Measurements from ENCODE around the gene SMC6. TPM values are rescaled to one million over a fixed set of nuclear protein-coding genes. Genes with fewer than 3 reads are reported as not detected.

SMC6 gene
- total RNA-seq, 1 donor from 2014 or later, result 36.6 TPM

DNA sequence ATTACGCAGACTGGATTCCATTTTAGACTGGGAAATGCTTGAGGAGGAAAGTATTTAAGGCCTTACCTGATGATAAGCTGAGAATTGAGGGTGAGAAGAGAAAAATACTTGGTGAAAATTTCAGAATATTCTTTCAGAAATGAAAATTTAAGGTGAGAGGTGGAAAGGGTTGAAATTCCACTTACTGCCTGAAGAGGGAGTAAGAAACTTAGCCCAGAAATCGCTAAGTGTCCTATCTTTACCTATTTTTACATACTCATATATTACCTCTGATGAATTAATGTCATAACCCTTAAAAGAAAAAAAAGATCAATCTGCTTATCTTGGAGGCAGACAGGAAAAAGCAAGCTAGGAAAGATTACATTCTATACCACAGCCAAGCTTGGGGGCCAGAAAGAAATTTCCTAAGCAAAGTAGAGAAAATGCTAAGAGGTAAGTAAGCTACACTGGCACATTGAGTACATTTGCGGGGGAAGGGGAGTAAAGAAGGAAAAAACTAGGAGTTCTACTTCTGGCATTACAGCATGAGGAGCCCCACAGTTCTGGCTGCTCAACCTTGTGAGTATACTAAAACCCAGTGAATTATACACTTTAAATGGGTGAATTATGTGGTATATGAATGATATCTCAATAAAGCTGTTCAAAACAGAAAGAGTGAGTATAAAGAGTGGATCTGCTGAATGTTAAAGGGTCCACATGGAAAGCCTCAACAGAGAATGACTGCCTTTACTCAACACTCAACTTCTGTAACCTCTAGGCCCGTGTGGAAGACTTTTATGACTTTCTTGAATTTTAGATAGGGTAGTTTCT lies 33.8 kb downstream of the SMC6 start:
- intact Hi-C loops (cut with micrococcal nuclease), result loop anchor here (1.0 kb wide), 5 partner anchors 34 to 659 kb away; partner anchors contain the start of gene SMC6

DNA sequence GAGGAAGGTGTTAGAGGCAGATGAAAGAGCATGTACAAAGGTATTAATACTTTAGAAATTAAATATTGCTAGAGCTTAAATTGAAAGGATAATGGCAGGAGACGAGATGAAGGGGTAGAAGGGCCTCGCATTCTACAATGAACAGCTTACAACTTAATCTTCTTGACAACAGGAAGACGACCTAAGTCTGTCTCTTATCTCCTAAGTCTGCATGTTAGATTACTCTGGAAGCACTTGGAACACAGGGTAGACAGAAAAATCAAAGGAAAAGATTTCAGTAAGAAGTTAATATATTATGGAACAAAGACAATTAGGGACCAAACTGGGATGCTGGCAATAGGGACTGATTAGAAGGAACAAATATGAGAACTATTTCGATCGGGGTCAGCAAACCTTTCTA lies 34.9 kb downstream of the SMC6 start:
- intact Hi-C loops (cut with micrococcal nuclease), result loop anchor here (1.0 kb wide), 5 partner anchors 35 to 660 kb away; partner anchors contain the start of gene SMC6

DNA sequence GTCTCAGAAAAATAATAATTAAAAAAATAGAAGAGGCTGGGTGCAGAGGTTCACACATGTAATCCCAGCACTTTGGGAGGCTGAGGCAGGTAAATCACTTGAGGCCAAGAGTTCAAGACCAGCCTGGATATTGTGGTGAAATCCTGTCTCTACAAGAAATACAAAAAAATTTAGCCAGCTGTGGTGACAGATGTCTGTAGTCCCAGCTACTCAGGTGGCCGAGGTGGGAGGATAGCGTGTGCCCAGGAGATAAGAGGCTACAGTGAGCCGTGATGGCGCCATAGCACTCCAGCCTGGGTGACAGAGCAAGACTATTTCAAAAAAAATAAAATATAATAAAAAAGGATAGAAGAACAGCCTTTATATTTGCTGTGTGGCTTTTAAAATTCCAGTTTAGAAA lies 35.9 kb downstream of the SMC6 start:
- intact Hi-C loops (cut with micrococcal nuclease), result no loop called here

DNA sequence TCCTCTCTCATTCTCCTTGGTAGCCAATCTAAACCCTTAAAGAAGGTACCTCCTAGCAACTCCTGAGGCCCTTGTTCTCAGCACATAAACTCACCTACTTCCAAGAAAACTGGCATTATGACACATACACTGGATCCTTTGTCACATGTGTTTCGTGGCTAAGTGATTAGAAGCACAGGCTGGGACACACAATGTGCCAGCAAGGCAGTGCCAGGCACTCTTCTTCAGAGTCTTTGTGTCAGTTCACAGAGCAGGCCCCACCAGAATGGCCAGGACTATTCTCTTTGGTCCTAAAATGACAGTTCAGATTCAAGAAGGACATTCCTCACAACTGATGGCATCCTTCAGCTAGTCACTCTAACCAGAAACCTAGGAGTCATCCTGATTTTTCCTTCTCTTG lies 40.3 kb downstream of the SMC6 start:
- intact Hi-C loops (cut with micrococcal nuclease), result no loop called here

DNA sequence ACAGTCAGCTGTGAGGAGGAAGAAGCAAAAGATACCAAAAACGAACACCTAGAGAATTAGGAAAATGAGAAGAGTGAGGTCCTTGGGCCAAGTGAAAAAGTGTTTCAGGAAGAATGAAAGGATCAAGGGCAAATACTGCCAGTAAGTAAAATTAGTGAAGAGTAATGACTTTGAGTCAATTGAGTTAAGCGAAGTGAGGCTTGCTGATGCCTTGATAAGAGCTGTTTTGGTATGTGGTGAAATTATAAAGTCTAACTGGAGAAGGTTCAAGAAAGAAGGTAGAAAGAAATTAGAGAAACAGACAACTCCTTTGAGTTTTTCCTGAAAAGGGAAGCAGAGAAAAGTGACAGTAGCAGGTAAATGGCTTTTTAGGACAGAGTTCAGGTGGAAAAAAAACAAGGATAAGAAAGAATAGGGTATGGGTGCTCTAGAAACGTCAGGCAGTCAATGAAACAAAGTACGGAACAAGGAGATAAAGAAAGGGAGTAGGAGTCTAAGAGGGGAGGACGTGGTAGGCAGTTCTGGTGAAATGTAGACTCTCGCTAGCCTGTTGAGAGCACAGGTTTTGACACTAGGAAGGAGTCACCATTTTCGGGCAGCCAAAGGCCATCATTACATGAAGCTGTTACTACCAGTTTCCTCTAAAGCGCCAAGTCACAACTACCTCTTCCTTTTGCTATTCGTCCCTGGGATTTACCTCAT lies 42.9 kb downstream of the SMC6 start:
- intact Hi-C loops (cut with micrococcal nuclease), result no loop called here

DNA sequence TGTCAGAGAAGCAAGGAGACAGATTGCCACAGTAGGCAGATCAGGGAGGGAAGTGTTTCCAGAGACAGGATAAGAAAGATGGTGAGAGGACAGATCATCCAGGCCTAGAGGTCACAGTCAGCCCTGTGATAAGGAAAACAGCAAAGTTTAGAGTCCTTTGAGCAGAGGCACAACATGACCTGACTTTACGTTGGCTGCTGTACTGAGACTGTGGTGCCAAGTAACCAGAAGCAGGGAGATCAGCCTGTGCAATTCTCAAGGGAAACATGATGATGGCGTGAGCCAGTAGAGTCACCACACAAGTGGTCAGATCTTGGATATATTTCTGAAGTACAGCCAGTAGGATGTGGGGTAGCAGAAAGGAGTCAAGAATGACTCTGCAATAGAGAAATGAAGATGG lies 43.7 kb downstream of the SMC6 start:
- intact Hi-C loops (cut with micrococcal nuclease), result no loop called here

DNA sequence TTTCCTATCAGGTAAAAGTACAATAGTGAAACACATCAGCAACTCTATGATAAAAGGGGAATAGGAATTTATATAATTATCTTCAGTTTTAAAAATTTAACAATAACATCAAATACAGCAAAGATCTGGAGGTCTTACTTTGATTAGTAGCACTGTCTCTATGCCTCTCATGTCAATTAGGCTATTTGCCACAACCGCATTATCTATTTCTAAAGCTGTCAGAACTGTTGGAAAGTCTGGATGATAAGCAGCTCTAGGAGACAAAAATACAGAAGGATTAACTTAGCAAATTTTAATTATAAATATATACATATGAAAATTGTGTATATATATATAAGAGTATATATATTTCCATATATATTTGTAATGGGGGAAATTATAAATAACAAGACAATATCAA lies 45.1 kb downstream of the SMC6 start:
- intact Hi-C loops (cut with micrococcal nuclease), result no loop called here

DNA sequence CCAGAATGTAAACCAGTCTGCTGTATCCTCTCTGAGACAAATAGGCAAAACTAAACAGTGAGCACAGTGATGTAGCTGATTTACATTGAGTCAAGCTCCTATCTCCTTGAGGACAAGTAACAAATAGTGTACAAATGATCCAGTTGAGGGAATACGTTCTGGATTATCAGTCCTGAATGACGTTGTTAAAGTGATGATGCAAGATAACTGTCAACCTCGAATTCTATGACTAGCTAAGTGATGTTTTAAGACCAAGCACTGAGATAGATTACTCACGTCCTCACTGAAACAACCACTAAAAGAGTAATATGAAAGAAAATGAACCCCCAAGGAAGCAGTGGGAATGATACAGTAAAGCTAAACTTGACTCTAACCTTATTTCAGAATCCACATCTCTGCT lies 46.8 kb downstream of the SMC6 start:
- intact Hi-C loops (cut with micrococcal nuclease), result no loop called here

DNA sequence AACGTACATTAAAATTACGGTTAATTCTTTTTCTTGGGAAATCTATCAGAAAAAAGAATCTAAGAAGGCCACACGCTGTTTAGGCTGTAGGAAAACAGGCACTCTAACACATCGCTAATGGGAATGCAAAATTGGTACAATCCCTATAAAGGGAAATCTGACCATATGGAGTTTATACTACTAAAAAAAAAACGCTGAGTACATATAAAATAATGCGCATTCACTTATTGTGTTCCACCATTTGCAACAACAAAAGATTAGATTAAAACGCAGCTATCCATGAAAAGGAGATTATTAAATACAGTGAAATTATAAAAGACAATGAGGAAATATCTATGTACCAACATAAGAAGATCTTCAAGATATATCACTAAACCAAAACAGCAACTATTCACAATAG lies 62.8 kb downstream of the SMC6 start:
- intact Hi-C loops (cut with micrococcal nuclease), result no loop called here

DNA sequence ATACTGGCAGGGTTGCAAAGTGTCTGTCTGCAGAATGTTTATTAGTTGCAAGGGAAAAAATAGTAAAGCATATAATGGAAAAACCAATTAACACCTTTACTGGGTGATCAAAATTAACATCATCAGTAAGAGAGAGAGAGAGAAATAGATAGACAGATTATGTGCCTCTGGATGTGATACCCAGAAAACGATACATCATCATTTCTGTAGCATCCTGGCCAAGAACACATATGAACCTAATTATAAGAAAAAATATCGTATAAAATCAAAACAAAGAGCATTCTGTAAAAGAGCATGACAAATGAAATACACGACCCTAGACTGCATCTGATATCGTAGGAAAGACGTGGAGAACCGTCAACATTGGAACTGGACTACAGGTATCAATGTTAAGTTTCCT lies 64.6 kb downstream of the SMC6 start:
- intact Hi-C loops (cut with micrococcal nuclease), result no loop called here

DNA sequence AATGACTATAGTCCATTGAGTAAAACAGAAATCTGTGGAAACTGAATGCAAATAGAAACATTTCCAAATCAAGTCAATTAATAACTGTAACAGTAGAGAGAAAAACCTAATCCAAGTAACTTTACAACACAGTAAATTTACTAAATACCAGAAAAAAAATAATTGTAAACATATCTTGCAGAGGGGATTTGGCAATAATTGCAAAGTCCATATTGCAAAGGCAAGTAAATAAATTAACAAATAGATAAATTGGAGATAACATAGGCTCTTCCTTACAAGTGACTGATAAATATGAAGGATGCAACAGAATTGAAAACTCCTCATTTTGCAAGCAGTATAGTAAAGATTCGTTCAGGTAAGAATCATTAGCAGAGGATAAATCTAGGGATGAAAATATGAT lies 65.0 kb downstream of the SMC6 start:
- intact Hi-C loops (cut with micrococcal nuclease), result no loop called here

DNA sequence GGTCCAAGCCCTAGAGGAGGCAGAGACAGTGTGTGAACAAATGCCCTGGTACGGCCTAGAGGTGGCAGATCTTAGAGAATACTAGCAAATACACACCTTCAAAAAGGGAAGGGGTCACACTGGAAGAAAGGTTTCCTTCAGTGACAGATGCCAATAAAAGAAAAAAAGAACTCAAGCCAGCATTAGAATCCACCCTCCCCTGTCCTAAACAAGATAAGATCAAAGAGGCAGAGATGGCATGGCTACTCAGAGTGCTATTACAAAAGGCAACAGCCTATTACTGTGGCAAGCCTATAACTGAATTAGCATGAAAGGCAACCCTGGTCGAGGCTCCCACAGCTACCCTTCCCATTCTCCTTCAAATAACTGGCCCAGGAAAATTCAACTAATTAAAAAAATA lies 69.6 kb downstream of the SMC6 start:
- intact Hi-C loops (cut with micrococcal nuclease), result no loop called here

DNA sequence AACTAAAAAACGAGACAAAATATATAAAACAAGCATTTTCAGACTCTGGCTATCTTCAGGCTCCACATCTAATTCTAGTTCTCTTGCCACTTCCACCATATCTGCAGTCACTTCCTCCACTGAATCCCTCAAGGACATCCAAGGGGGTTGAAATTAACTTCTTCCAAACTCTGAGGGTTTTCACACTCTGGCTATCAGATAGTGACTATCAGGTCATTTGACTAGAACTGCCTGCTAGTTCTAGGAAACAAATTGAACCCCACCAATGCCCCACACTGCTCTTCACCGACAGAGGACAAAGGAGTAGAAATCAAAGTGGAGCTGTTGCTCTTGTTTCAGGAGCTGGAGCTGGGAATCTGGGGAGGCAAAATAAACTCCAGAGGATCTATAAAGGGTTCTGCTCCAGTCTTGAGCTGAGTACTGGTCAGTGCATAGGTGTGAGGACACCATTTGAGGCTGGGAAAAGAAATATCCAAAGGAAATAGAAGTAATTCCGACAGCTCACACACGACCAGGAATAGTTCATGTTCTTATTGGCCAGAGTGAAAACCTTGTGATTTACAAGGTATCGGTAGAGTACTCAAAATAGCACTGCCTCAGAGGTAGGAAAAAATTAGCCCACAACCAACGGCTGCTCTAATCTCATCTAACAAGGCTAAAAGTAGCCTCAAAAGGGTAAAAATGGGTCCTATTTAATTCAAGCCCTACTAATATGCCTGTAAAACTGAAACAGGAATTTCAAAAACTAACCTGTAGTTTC lies 71.3 kb downstream of the SMC6 start:
- intact Hi-C loops (cut with micrococcal nuclease), result no loop called here

DNA sequence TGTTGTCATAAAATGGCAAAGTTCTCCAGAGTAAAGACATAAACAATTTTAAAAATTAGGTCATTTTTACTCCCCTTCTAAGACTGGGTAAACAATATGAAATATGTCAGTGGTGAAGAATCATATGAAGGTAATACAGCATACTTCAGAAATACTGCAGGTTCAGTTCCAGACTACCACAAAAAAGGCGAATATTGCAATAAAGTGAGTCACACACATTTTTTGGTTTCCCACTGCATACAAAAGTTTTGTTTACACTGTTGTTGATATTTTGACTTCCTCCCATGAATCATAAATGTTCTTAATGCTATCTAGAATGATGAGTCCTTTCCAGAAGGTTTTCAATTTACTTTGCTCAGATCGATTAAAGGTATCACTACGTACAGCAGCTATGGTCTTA lies 73.5 kb downstream of the SMC6 start:
- intact Hi-C loops (cut with micrococcal nuclease), result no loop called here

DNA sequence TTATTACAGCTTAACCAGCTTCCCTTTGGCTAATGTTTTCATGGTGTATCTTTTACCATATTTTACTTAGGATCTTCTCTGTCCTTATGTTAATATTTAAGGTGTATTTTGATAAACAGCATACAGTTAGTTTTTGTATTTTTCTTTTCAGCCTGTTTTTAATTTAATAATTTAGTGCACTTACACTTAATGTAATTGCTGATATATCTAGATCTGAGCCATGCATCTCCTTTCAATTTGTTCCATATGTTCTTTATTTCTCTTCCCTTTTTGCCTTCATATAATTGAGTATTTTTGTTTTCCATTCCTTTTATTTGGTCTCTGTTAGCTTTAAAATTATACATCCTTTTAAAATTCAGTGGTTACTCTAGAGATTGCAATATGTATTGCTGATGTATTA lies 78.8 kb downstream of the SMC6 start:
- intact Hi-C loops (cut with micrococcal nuclease), result loop anchor here (5.0 kb wide), 1 partner anchor 903 kb away; no protein-coding TSS in a partner anchor

DNA sequence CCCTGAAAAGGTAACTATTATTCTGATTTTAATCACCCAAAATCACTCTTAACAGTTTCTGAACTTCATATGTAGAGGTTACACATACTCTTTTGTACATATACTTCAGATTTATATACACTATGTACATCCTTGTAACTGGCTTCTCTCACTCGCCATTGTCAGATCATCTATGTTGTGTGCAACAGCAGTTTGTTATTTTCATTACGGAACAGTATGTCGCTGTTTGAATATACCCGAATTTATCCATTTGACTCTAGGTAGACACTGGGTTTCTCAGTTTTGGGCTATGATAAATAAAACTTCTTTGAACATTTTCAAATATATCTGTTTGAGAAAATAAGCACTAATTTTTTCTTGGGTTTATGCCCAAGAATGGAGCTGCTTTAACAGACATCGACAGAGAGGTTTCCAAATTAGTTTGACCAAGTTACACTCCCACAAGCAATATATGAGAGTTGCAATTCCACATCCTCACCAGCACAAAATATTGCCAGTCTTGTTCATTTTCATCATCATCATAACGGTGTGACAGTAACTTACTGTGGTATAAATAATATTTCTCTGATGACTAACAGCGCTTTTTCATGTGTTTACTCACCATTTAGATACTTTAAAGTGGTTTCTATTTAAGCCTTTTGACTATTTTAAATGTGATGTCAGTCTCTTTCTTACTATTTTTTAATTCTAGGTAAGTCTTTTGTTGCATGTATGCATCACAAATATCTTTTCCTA lies 80.9 kb downstream of the SMC6 start:
- intact Hi-C loops (cut with micrococcal nuclease), result loop anchor here (5.0 kb wide), 1 partner anchor 900 kb away; no protein-coding TSS in a partner anchor

DNA sequence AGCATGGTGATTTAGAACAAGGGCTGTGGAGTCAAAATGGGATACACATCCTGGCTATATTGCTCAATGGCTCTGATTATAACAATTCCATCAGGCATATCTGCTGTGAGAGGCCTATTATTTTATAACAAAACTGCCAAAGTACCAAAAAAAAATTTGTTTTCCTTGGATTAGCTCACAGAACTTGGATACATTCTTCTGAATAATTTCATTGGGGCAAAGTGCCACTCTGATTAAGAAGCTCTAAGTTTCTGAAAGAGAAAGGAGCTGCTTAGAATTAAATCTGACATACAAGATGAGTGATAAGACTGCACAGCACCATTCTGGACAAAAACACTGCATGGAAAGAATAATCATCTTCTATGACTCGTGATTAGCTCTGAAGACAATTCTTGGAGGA lies 85.7 kb downstream of the SMC6 start:
- intact Hi-C loops (cut with micrococcal nuclease), result no loop called here

DNA sequence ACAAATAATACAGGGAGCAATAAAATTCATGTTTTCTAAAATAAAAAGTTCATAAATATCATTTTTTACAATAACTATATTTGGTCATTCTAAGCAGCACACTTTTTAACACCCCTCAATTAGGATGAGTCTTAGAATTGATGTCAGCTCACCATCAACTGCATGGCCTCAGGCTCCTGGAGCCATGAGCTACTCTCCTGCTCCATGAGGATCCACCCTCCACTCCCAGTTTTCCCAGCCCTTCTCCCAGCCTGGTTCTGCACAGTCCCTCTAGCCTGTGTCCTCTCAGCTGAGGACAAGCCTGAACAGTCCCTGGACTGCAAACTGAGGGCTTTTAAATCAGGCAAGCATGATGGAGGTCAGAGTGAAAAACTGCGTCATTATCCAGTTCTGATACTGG lies 89.1 kb downstream of the SMC6 start:
- intact Hi-C loops (cut with micrococcal nuclease), result no loop called here

DNA sequence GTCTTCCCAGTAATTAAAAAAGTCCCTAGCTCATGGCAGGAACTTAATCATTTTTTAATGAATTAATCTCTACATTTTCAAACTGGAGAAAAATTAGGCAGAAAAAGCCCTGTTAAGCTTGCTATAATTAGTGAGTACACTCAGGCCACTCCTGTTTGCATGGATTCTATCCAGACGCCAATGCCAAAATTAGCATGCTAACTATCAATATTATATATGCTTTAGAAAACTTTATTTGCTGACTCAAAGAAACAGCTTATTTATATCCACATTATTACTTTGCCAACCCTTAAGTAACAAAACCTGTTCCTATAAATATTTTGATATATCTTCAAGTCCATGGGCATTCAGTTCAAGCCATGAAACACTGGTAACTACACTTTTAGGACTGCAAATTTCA lies 90.9 kb downstream of the SMC6 start:
- intact Hi-C loops (cut with micrococcal nuclease), result no loop called here

DNA sequence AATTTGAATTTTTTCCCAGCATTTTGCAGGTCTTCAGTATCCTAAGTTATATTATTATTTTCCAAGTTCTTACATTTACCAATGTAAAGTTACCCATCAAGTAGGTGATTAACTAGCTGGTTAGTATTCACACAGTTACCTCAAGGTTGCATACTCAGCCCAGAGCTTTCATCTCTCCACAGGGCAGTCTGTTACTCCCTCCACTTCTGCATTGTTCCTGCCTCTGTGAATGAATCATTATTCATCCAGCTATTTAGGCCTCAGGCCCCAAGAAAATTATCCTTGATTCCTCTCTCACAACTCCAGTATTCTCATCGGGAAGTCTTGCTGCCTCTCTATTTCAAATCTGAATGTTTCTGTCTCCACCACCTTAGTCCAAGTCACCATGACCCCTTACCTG lies 92.2 kb downstream of the SMC6 start:
- intact Hi-C loops (cut with micrococcal nuclease), result no loop called here

DNA sequence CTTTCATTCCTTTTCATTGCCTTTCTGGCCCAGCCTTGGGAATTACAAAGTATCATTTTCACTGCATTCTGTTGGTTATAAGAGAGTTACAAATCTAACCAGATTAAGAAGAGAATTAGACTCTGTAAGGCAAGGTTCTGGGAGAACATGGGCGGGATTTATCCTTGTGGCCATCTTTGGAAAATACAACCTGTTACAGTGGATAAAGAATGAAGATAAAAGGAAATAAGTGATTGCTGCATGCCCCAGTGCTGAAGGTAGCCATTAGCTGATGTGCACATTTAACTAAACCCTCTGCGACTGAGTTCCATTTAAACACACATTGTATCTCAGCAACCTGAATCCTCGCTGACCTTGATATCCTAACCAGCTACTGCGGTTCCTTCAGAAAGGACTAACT lies 93.4 kb downstream of the SMC6 start:
- intact Hi-C loops (cut with micrococcal nuclease), result no loop called here

Data from T-helper 1 cell treated with Interleukin-12 subunit alpha and Interleukin-12 subunit beta and Interleukin-4 antibody, amounts not matched to agents 30 ng/mL and 1 ng/mL, for 36 hours (primary cell).